Measurements from ENCODE around the gene NISCH.

GRCh38 chr3:52438104-52438376, 17.4 kb upstream of the NISCH start:
- TF ChIP-seq POLR2A (IDR thresholded peaks at IDR 0.05), result no peak
- no peak for TF ChIP-seq CTCF (IDR thresholded peaks at IDR 0.05)
